Cardiac fibroblast (primary cell): ENCODE results near the gene DCST2.

Experiments used
- DNase-seq, 2 donors: peaks; one replicate each; pipeline versions ENCODE4 v3.0.0 to v3.0.0-alpha.2; 2010; ENCODE audit warnings: low read depth in 2 of 2
- H3K4me3 ChIP-seq, 2 donors: replicated peaks in 1 of 2; 1 replicate in 1 of 2; 2 replicates in 1 of 2; pipeline ENCODE4 v1.5.1; 2011; ENCODE audit warnings: low read depth in 2 of 2, low read length in 2 of 2, mild to moderate bottlenecking in 2 of 2, moderate library complexity in 1 of 2
- TF ChIP-seq, protein P1 (sequence below): IDR thresholded peaks from one replicate; pipeline ENCODE4 v1.5.1; 2011; ENCODE audit warnings: low read depth, mild to moderate bottlenecking, low read length, inconsistent platforms

Gene DCST2

DNA sequence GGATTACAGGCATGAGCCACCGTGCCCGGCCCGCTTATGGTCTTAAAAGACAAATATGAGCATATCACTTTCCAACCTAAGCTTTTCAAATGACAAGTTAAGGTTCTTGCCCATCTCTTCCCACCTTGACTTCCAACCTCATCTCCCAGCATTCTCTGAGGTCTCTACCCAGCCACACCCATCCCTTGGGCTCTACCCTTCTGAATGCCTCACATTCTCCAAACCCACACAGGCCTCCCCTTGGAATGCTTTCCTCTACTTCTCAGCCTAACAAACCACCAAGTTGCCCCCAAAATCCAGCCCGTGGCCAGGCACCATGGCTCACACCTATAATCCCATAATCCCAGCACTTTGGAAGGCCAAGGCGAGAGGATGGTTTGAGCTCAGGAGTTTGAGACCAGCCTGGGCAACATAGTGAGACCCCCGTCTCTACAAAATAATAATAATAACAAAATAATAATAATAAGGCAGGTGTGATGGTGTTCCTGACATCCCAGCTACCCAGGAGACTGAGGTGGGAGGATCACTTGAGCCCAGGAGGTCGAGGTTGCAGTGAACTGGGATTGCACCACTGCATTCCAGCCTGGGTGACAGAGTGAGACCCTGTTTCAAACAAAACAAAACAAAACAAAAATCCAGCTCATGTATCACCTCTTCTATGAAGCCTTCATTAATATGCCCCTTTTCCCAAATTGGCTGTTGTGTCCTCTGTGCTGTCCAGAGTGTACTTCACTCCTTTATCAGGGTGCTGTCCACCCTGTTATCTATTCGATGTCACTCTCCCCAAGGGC is 11.2 kb downstream of the DCST2 start:
- DNase-seq = no peak
- TF ChIP-seq, protein P1, sequence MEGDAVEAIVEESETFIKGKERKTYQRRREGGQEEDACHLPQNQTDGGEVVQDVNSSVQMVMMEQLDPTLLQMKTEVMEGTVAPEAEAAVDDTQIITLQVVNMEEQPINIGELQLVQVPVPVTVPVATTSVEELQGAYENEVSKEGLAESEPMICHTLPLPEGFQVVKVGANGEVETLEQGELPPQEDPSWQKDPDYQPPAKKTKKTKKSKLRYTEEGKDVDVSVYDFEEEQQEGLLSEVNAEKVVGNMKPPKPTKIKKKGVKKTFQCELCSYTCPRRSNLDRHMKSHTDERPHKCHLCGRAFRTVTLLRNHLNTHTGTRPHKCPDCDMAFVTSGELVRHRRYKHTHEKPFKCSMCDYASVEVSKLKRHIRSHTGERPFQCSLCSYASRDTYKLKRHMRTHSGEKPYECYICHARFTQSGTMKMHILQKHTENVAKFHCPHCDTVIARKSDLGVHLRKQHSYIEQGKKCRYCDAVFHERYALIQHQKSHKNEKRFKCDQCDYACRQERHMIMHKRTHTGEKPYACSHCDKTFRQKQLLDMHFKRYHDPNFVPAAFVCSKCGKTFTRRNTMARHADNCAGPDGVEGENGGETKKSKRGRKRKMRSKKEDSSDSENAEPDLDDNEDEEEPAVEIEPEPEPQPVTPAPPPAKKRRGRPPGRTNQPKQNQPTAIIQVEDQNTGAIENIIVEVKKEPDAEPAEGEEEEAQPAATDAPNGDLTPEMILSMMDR = no peak

DNA sequence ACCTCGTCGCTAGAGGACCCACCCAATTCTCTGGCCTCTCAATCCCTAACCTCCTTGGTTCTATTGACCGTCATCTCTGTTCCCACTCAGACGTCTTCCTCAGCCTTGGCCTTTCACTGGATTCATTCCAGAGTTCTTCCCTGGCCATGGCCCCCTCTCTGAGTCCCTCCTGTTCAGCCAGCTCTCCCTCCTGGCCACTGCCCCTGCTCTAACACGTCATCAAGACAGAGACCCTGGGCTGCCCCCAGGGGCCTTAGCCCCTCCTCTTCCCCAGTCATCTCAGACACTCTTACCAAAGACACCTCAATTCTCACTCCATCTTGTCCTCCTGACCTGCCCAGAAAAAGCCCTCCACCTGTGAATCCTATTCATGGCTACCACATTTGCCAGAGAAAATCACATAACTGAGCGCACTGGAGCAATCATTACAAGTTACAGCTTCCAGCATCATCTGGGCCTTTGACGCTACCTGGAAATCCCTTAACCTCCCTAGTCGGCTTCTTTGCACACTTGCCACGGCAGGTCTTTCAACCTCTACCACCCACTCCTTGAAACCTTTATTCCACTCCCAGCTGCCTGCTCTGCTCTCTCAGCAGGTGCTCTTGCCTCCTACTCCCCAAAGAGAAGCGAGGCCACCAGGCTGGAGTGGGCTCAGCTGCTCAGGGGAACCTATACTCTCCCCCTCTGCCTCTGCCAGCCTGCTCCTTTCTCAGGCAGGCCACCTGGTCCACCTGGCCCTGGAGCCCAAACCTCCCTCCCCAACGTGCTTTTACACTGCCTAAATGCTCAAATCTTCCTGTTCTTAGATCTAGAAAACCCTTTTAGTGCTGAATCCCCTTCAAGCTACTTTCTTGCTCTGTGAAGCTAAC is 14.0 kb downstream of the DCST2 start:
- no peak for DNase-seq
- no peak overlapping the region for H3K4me3 ChIP-seq
- TF ChIP-seq, protein P1 = no peak

More for the DNA sequence above, 11.2 kb downstream of the DCST2 start:
- no peak overlapping the region for H3K4me3 ChIP-seq

DNA sequence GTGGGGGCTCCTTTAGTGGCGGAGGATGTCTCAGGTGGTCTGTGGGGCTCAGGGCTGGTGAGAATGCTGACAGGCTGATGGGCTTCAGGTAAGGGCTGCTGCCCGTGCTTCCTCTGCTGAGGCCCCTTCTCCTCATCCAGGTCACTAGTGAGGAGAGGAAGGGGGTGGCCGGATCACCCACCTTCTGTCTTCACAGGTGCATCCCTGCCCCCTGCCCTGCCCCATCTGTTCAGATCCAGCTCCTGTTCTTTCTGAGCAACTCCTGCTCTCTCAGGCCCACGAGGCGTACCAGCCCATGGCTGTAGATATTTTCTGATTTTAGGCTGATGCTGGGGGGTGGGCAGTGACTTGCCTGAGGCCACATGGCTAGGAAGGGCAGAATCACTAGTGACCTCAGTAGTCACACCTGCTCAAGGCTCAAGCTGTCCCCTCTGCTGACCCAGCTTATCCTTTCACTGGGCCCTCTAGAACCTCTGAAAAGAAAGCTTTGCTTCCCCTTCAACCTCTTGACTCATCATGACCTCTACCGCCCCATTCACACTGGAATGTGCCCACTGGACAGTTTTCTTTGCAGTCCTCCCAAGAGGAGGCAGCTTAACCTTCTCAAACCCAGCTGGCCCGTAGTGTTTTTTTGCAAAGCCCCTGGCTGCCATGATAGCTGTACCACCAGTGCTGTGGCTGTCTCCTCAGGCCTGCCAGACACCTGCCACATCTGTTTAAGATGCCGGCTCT is 14.8 kb downstream of the DCST2 start:
- DNase-seq = no peak
- TF ChIP-seq, protein P1 = no peak
- no peak overlapping the region for H3K4me3 ChIP-seq

DNA sequence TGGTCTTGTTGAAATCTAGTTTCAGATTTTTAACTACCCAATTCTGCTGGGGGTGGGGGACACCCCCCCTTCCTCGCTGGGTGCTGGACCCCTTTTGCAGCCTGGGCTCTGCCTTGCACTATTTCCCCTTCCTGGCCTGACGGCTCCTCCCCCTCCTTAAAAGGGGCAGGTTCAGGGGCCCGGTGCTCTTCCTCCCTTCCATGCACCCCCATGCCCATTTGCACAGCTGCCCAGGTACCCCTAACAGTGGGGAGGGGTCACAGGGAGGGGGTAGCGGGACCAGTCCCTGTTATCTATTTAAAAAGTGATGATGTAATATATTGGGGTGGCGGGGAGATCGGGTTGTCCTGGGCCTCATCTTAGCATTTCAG is 15.7 kb downstream of the DCST2 start:
- TF ChIP-seq, protein P1 = no peak
- DNase-seq = no peak
- H3K4me3 ChIP-seq = peak overlapping the region; percentile 18 to 23

DNA sequence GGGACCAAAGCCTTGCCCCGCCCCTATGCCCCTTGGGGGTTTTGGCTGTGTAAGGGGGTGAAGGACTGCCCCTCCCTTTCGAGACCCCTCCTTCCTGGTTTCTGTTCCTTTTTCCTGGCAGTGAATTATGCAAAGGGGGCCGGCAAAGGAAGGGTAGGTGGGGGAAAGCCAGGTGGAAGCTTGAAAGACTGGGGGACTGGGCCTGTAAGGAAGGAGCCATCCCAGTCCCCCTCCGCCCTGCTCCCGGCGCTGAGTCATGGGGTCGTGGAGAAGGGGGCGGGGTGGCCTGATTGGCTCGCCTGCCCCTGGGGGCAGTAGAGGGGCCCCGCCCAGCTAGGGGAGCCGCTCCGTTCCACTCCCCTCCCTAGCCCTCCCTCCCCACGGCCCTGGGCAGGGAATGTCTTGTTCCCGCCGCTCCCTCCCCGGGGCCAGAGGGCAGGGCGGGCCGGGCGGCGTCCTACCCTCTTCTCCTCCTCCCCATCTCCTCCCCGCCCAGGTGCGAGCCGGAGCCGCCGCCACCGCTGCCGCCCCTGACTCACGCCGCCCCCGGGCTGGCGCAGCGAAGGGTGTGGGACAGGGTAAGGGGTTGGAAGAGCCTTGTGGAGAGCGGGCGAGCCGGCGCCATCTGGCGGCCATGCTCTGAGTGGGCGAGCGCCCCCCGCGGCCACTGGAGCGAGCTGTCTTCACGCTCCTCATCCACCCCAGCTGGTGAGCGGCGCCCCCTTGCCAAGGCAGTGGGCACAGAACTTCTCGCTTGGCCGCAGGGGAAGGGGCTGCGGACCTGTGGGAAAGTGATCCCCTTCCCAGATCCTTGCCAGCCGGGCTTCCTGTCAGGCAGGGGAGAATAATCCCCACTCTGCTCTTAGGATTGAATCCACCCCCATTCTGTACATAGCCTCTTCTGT is 16.3 kb downstream of the DCST2 start:
- TF ChIP-seq, protein P1 = peak; percentile 98
- peak; percentile 89 to 92 for DNase-seq
- H3K4me3 ChIP-seq = peak overlapping the region; percentile 18 to 23

DNA sequence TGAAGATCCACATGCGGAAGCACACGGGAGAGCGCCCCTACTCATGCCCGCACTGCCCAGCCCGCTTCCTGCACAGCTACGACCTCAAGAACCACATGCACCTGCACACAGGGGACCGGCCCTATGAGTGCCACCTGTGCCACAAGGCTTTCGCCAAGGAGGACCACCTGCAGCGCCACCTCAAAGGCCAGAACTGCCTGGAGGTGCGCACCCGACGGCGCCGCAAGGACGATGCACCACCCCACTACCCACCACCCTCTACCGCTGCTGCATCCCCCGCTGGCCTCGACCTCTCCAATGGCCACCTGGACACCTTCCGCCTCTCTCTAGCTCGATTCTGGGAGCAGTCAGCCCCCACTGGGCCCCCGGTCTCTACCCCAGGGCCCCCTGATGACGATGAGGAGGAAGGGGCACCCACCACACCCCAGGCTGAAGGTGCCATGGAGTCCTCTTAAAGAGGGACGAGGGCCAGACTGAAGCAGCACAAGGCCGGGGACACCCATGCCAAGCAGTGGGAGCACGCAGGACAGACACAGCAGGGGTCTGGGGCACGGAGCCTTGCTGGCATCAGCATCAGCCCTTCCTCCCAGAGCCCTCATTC is 17.2 kb downstream of the DCST2 start:
- no peak overlapping the region for H3K4me3 ChIP-seq
- TF ChIP-seq, protein P1 = no peak
- DNase-seq = no peak
